Cardiac septum (tissue), 1 donor: ENCODE data around the gene ASB8. TPM values are rescaled to one million over a fixed set of nuclear protein-coding genes. Genes with fewer than 3 reads are reported as not detected.

Experiments
- DNase-seq: peaks from one replicate; pipeline ENCODE4 v3.0.0-alpha.2; 2020; ENCODE audit warnings: low spot score
- intact Hi-C: fragments of 100-400 bp; cut with DNase I; formaldehyde crosslinking; loops from one replicate; pipeline ENCODE4 v1.14.0; 2022
- long read RNA-seq: library from polyadenylated mRNA; unstranded; transcript quantifications from one replicate; pipeline ENCODE4 v2.0.0, GENCODE V29; 2021
- total RNA-seq: library from RNA; stranded (reverse); fragmentation: NEBNext Ultra II Directional; extraction: Animal tissue kit (Norgen Biotek cat#: 25700); gene quantifications from one replicate; pipeline ENCODE4 v1.2.1, GENCODE V29; 2021
- donor health status: DM: no; HTN: no; CAD: no.

Gene ASB8
- total RNA-seq = 69.4 TPM
- long read RNA-seq, transcript ASB8-207 (5 exons, 923 nt) = minor isoform, 7 of 85 reads
- long read RNA-seq, transcript ASB8-205 (4 exons, 2,610 nt) = minor isoform, 13 of 85 reads
- long read RNA-seq, transcript ASB8-201 (4 exons, 2,615 nt) = major isoform, 45 of 85 reads
- long read RNA-seq, partial matches to known transcripts = 3 of 85 reads
- long read RNA-seq, other reads (novel, unspliced or antisense) = 12 of 85 reads

GRCh38 chr12:48157018-48157888 is at the start of gene ASB8:
Gene ASB8, minus strand, starts transcription at chr12:48157515. Its CDS starts 4,019 bp downstream, at chr12:48153496.
- DNase-seq = peak; percentile 99
- intact Hi-C loops = loop anchor here (2.0 to 5.0 kb wide), 3 partner anchors 35 to 50 kb away; partner anchors contain the start of gene SENP1

GRCh38 chr12:48203192-48203591 is 45.9 kb upstream of the ASB8 start, which contains the start of gene OR10AD1:
Gene OR10AD1, minus strand, starts transcription at chr12:48203292. Its CDS starts 0 bp downstream, at chr12:48203292.
- no peak for DNase-seq
- intact Hi-C loops = no loop called here

GRCh38 chr12:48202766-48203165 is 45.5 kb upstream of the ASB8 start:
- DNase-seq = no peak
- intact Hi-C loops = no loop called here

GRCh38 chr12:48201516-48201915 is 44.2 kb upstream of the ASB8 start:
- DNase-seq = no peak
- intact Hi-C loops = no loop called here

- DNase-seq = no peak
- intact Hi-C loops = no loop called here
These were observed 43.8 kb upstream of the ASB8 start for GRCh38 chr12:48201091-48201490.

GRCh38 chr12:48199774-48200221 is 42.5 kb upstream of the ASB8 start:
- DNase-seq = no peak
- intact Hi-C loops = loop anchor here (2.0 to 10.0 kb wide), 3 partner anchors 42 to 245 kb away; partner anchors contain the start of genes ASB8 and ZNF641

- intact Hi-C loops = loop anchor here (2.0 to 10.0 kb wide), 3 partner anchors 42 to 246 kb away; partner anchors contain the start of genes ASB8 and ZNF641
- DNase-seq = no peak
These were observed 41.7 kb upstream of the ASB8 start for GRCh38 chr12:48198985-48199384.

- no peak for DNase-seq
- intact Hi-C loops = loop anchor here (2.0 to 10.0 kb wide), 3 partner anchors 41 to 246 kb away; partner anchors contain the start of genes ASB8 and ZNF641
These were observed 41.3 kb upstream of the ASB8 start for GRCh38 chr12:48198672-48198971.

GRCh38 chr12:48197971-48198671 is 40.8 kb upstream of the ASB8 start:
- intact Hi-C loops = loop anchor here (2.0 to 10.0 kb wide), 3 partner anchors 41 to 247 kb away; partner anchors contain the start of genes ASB8 and ZNF641
- peak; percentile 99 for DNase-seq

GRCh38 chr12:48197549-48197970 is 40.2 kb upstream of the ASB8 start:
- no peak for DNase-seq
- intact Hi-C loops = loop anchor here (5.0 to 10.0 kb wide), 2 partner anchors 40 to 247 kb away; partner anchors contain the start of gene ASB8

- no peak for DNase-seq
- intact Hi-C loops = loop anchor here (5.0 to 10.0 kb wide), 2 partner anchors 37 to 250 kb away; partner anchors contain the start of gene ASB8
These were observed 37.5 kb upstream of the ASB8 start for GRCh38 chr12:48194799-48195201.

GRCh38 chr12:48193623-48194022 is 36.3 kb upstream of the ASB8 start:
- intact Hi-C loops = loop anchor here (10.0 kb wide), 1 partner anchor 251 kb away; no protein-coding TSS in a partner anchor
- DNase-seq = no peak

- no peak for DNase-seq
- intact Hi-C loops = loop anchor here (10.0 kb wide), 1 partner anchor 252 kb away; no protein-coding TSS in a partner anchor
These were observed 35.5 kb upstream of the ASB8 start for GRCh38 chr12:48192861-48193260.

GRCh38 chr12:48191096-48191495 is 33.8 kb upstream of the ASB8 start:
- intact Hi-C loops = loop anchor here (10.0 kb wide), 1 partner anchor 254 kb away; no protein-coding TSS in a partner anchor
- DNase-seq = no peak

GRCh38 chr12:48189331-48190125 is 32.2 kb upstream of the ASB8 start:
- DNase-seq = no peak
- intact Hi-C loops = loop anchor here (10.0 kb wide), 1 partner anchor 255 kb away; no protein-coding TSS in a partner anchor

- DNase-seq = no peak
- intact Hi-C loops = no loop called here
These were observed 30.8 kb upstream of the ASB8 start for GRCh38 chr12:48187916-48188695.

- intact Hi-C loops = no loop called here
- no peak for DNase-seq
These were observed 28.0 kb upstream of the ASB8 start for GRCh38 chr12:48185181-48185919.
